ENCODE results near the gene CRIP2.

- TF ChIP-seq POLR2A (IDR thresholded peaks at IDR 0.05) = no peak
- no peak for TF ChIP-seq CTCF (IDR thresholded peaks at IDR 0.05 in 4 of 5, conservative IDR thresholded peaks at IDR 0.05 in 1 of 5)
Measured at GRCh38 chr14:105482486-105483110, 8.0 kb downstream of the CRIP2 start.

All from gastrocnemius medialis (tissue), 4 donors.